T-helper 17 cell (primary cell): ENCODE results near the gene DPH5. TPM values are rescaled to one million over a fixed set of nuclear protein-coding genes. Genes with fewer than 3 reads are reported as not detected.
"Not testable (repeated sequence)": the region's sequence is repeated elsewhere in the genome, so short reads cannot be mapped to it uniquely, and the experiment has no call there.

Experiments
- ATAC-seq: fragments of 150-1000 bp; cut with Tn5 transposase; 2 replicates; pipeline ENCODE4 v1.10.0; 2021; ENCODE audit warnings: mild to moderate bottlenecking, moderate library complexity
- DNase-seq, 3 donors: peaks; one replicate each; pipeline versions ENCODE4 v3.0.0 to v3.0.0-alpha.2; 2020 to 2021
- H3K9me3 ChIP-seq: one replicate; pipeline ENCODE4 v1.7.0; 2013; ENCODE audit warnings: low read length, mild to moderate bottlenecking; ENCODE audit not compliant: control insufficient read depth, poor library complexity, severe bottlenecking
- H3K27ac Mint-ChIP-seq: one replicate; pipeline ENCODE4 v1.8.0; 2022; ENCODE audit warnings: mild to moderate bottlenecking, moderate library complexity, mixed read lengths
- H3K27me3 Mint-ChIP-seq: one replicate; pipeline ENCODE4 v1.8.0; 2022; ENCODE audit warnings: mixed read lengths
- H3K36me3 Mint-ChIP-seq: one replicate; pipeline ENCODE4 v1.8.0; 2022; ENCODE audit warnings: low read depth, mixed read lengths
- H3K4me1 Mint-ChIP-seq: one replicate; pipeline ENCODE4 v1.8.0; 2022; ENCODE audit warnings: mild to moderate bottlenecking, mixed read lengths
- H3K4me3 Mint-ChIP-seq: one replicate; pipeline ENCODE4 v1.8.0; 2022; ENCODE audit warnings: mild to moderate bottlenecking, moderate library complexity, mixed read lengths
- total RNA-seq, 4 donors: library from RNA in 2 of 4; stranded (reverse) in 2 of 4; gene quantifications; one replicate each; pipeline ENCODE4 v1.2.3 and lab custom pipeline; 2022 to 2026

DPH5 gene
- total RNA-seq, 2 donors from 2014 or later = 28.8 to 29.5 TPM

- Mint-ChIP-seq H3K36me3 (peaks cover 12% of the 10 kb centered on the region), H3K4me3 (no peak overlapping the region), H3K27me3 (no peaks in the 10 kb centered on the region), H3K27ac (peak overlapping the region; percentile 12), H3K4me1 (peaks cover 20% of the 10 kb centered on the region)
- no peak for DNase-seq
- ATAC-seq = no peak
- no peaks in the 10 kb centered on the region for H3K9me3 ChIP-seq
Observed at GRCh38 chr1:100959502-100960060, 66.0 kb downstream of the DPH5 start.

DNA sequence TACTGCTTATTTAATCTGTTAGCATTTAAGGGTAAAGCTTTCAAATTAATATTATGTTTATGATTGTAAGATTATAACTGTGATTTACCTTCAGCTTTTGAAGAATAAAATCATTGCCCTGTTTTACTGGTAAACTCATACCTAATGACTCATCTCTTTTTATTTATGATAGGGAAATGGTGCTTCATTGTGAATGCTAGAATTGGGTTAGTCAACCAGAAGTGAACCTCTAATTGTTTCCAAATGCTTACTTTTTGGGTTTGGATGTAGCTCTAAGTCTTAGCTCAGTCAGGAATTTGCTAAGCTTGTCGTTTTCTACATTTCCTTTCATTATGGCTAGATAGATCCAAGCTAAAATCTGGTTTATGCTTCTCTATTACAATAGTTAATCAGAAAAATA is 70.3 kb downstream of the DPH5 start:
- Mint-ChIP-seq H3K27ac (no peak overlapping the region), H3K27me3 (no peaks in the 10 kb centered on the region), H3K4me3 (no peak overlapping the region), H3K36me3 (peaks cover 9% of the 10 kb centered on the region), H3K4me1 (peaks cover 7% of the 10 kb centered on the region)
- peaks cover 12% of the 10 kb centered on the region for H3K9me3 ChIP-seq
- ATAC-seq (no peak), DNase-seq (no peak)

GRCh38 chr1:100953960-100954730 is 71.4 kb downstream of the DPH5 start:
- Mint-ChIP-seq H3K36me3 (peaks cover 7% of the 10 kb centered on the region), H3K4me1 (peaks cover 3% of the 10 kb centered on the region), H3K27ac (peak overlapping the region; percentile 2), H3K4me3 (no peak overlapping the region), H3K27me3 (no peaks in the 10 kb centered on the region)
- ATAC-seq = no peak
- no peak for DNase-seq
- H3K9me3 ChIP-seq = peaks cover 12% of the 10 kb centered on the region

- not testable (repeated sequence) for ATAC-seq, DNase-seq, H3K4me1 Mint-ChIP-seq, H3K27ac Mint-ChIP-seq, H3K27me3 Mint-ChIP-seq, H3K4me3 Mint-ChIP-seq
- peaks cover 12% of the 10 kb centered on the region for H3K36me3 Mint-ChIP-seq
- H3K9me3 ChIP-seq = peaks cover 15% of the 10 kb centered on the region
Observed at GRCh38 chr1:100952970-100953369, 72.6 kb downstream of the DPH5 start.

DNA sequence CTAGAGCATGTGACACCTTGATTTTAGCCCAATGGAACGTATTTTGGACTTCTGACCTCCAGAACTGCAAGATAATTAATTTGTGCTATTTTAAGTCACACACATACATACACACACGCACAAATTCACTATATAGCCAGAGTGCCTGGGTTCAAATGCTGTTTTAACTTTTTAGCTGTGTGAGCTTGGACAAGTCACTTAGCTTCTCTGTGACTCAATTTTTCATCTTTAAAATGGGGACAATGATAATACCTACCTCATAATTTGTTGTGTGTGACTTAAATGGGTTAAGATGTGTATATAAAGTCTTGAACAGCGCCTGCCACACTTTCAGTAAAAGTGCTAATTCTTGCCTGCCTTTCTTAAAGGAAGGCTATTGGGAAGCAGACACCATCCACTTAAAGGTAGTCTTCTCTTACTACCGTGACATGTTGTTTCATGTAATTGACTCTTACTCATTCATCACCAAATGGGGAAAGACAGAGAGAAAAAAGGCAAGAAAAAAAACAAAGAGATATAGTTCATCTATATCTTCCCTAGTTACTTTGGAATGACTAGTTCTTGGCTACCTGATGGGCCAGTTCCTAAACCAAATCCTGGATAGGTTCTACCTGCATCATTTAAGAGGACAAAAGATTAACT is 73.4 kb downstream of the DPH5 start:
- DNase-seq = no peak
- Mint-ChIP-seq H3K36me3 (peaks cover 12% of the 10 kb centered on the region), H3K4me3 (no peak overlapping the region), H3K4me1 (no peaks in the 10 kb centered on the region), H3K27ac (no peak overlapping the region), H3K27me3 (no peaks in the 10 kb centered on the region)
- no peak for ATAC-seq
- H3K9me3 ChIP-seq = peaks cover 17% of the 10 kb centered on the region

- Mint-ChIP-seq H3K4me3 (no peak overlapping the region), H3K27me3 (no peaks in the 10 kb centered on the region), H3K27ac (peak overlapping the region; percentile 1), H3K36me3 (peaks cover 14% of the 10 kb centered on the region), H3K4me1 (no peaks in the 10 kb centered on the region)
- ATAC-seq (no peak), DNase-seq (no peak)
- peaks cover 17% of the 10 kb centered on the region for H3K9me3 ChIP-seq
Observed at GRCh38 chr1:100950781-100951180, 74.8 kb downstream of the DPH5 start.

DNA sequence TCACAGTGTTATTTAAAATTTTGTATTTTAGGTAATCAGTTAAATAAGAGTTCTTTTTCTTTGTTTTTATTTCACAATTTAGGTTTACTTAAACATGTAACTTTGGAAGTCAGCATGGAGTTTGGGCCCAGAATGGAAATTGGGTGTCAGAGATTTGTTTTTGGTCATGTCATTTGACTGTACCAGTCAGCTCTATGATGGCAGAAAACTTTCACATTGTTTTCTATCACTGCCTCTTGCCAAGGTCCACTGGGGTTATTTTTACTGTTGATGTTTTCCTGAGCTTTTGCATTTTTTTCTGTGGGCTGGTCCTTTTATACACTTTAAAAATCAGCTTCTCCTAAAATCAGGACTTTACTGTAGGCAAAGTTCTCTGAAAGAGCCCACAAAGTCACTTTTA is 75.2 kb downstream of the DPH5 start:
- peaks cover 16% of the 10 kb centered on the region for H3K36me3 Mint-ChIP-seq
- H3K27me3 Mint-ChIP-seq = no peaks in the 10 kb centered on the region
- H3K4me3 Mint-ChIP-seq = no peak overlapping the region

DNA sequence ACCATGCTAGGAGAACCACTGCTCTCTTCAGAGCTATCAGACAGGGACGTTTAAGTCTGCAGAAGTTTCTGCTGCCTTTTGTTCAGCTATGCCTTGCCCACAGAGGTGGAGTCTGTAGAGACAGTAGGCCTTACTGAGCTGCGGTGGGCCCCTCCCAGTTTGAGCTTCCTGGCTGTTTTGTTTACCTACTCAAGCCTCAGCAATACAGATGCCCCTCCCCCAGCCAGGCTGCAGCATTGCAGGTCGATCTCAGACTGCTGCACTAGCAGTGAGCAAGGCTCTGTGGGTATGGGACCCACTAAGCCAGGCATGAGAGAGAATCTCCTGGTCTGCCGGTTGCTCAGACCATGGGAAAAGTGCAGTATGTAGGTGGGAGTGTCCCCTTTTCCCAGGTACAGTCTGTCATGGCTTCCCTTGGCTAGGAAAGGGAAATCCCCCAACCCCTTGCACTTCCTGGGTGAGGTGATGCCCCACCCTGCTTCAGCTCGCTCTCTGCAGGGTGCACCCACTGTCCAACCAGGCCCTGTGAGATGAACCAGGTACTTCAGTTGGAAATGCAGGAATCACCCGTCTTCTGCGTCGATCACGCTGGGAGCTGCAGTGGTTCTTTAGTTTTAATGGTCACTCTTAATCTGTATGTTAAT is 75.9 kb downstream of the DPH5 start:
- ATAC-seq (peak; percentile 99), DNase-seq (peak; percentile 22 to 56 (median 48))
- not testable (repeated sequence) for H3K4me1 Mint-ChIP-seq, H3K27me3 Mint-ChIP-seq
- H3K36me3 Mint-ChIP-seq = peaks cover 16% of the 10 kb centered on the region
- H3K4me3 Mint-ChIP-seq = peak overlapping the region; percentile 51
- peak overlapping the region; percentile 85 for H3K27ac Mint-ChIP-seq
- H3K9me3 ChIP-seq = peaks cover 17% of the 10 kb centered on the region

More for the DNA sequence above, 75.2 kb downstream of the DPH5 start:
- H3K9me3 ChIP-seq = peaks cover 17% of the 10 kb centered on the region
- DNase-seq (no peak), ATAC-seq (no peak)
- no peaks in the 10 kb centered on the region for H3K4me1 Mint-ChIP-seq
- peak overlapping the region; percentile 1 for H3K27ac Mint-ChIP-seq

DNA sequence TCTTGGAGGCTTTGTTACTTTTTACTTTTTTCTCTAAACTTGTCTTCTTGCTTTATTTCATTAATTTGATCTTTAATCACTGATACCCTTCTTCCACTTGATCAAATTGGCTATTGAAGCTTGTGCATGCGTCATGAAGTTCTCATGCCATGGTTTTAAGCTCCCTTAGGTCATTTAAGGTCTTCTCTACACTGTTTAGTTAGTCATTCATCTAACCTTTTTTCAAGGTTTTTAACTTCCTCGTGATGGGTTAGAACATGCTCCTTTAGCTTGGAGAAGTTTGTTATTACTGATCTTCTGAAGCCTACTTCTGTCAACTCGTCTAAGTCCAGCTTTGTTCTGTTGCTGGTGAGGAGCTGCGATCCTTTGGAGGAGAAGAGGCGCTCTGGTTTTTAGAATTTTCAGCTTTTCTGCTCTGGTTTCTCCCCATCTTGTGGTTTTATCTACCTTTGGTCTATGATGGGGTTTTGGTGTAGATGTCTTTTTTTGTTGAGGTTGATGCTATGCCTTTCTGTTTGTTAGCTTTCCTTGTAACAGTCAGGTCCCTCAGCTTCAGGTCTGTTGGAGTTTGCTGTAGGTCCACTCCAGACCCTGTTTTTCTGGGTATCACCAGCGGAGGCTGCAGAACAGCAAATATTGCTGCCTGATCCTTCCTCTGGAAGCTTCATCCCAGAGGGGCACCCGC is 76.7 kb downstream of the DPH5 start:
- H3K27me3 Mint-ChIP-seq, ATAC-seq, H3K4me1 Mint-ChIP-seq, DNase-seq: not testable (repeated sequence)
- peaks cover 16% of the 10 kb centered on the region for H3K36me3 Mint-ChIP-seq
- H3K4me3 Mint-ChIP-seq = peak overlapping the region; percentile 51
- peaks cover 20% of the 10 kb centered on the region for H3K9me3 ChIP-seq
- H3K27ac Mint-ChIP-seq = peak overlapping the region; percentile 85

GRCh38 chr1:100947816-100948215 is 77.8 kb downstream of the DPH5 start:
- ATAC-seq, DNase-seq, H3K4me3 Mint-ChIP-seq, H3K27me3 Mint-ChIP-seq, H3K4me1 Mint-ChIP-seq, H3K27ac Mint-ChIP-seq: not testable (repeated sequence)
- peaks cover 19% of the 10 kb centered on the region for H3K9me3 ChIP-seq
- H3K36me3 Mint-ChIP-seq = peaks cover 16% of the 10 kb centered on the region

DNA sequence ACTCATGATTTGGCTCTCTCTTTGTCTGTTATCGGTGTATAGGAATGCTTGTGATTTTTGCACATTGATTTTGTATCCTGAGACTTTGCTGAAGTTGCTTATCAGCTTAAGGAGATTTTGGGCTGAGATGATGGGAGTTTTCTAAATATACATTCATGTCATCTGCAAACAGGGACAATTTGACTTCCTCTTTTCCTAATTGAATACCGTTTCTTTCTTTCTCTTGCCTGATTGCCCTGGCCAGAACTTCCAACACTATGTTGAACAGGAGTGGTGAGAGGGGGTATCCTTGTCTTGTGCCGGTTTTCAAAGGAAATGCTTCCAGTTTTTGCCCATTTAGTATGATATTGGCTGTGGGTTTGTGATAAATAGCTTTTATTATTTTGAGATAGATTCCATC is 79.5 kb downstream of the DPH5 start:
- not testable (repeated sequence) for ATAC-seq, H3K4me1 Mint-ChIP-seq, DNase-seq, H3K27me3 Mint-ChIP-seq, H3K9me3 ChIP-seq, H3K27ac Mint-ChIP-seq, H3K4me3 Mint-ChIP-seq
- peaks cover 17% of the 10 kb centered on the region for H3K36me3 Mint-ChIP-seq

DNA sequence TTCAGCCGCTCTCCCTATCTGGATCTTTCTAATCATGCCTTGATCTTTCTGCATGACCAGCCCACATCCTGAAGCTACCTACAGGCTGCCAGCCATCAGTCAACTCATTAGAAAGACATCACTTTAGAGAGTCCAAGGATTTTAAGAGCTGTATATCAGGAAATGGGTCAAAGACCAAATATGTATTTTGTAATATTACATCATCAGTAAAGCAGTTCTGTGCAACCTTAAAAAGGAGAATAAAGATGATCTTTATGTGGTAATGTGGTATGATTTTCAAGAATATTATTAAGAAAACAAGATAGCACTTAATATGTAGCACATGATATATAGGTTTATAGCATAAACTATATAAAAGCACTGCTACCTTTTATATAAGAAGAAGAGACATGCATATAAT is 82.1 kb downstream of the DPH5 start:
- Mint-ChIP-seq H3K4me1 (peaks cover 11% of the 10 kb centered on the region), H3K27me3 (no peaks in the 10 kb centered on the region), H3K36me3 (peaks cover 19% of the 10 kb centered on the region), H3K4me3 (no peak overlapping the region), H3K27ac (no peak overlapping the region)
- DNase-seq (no peak), ATAC-seq (no peak)
- H3K9me3 ChIP-seq = peaks cover 8% of the 10 kb centered on the region
